GM12878 (cell line): ENCODE measurements around the gene TBC1D5. TPM values are rescaled to one million over a fixed set of nuclear protein-coding genes. Genes with fewer than 3 reads are reported as not detected.

Experiments used
- ATAC-seq: fragments of 200-7000 bp; cut with Tn5 transposase; 3 replicates; pipeline ENCODE4 v1.9.1; 2020; ENCODE audit warnings: mild to moderate bottlenecking, moderate library complexity
- BruUV-seq: library from RNA; stranded (reverse); fragments of 400-500 nt; replicated peaks from 2 replicates; lab custom pipeline; 2021; lab: Mats Ljungman, UMichigan
- CTCF ChIA-PET: fragments of 300-600 bp; sonication (Branson Sonifier 250); formaldehyde crosslinking; extraction: SDS; loops from one replicate; lab custom pipeline; 2021; ENCODE audit warnings: inconsistent platforms; lab: Yijun Ruan, JAX
- POLR2A ChIA-PET: fragments of 350-600 bp; formaldehyde crosslinking; extraction: SDS; loops from one replicate; lab custom pipeline; 2021; ENCODE audit warnings: inconsistent platforms; lab: Charles Lee
- RAD21 ChIA-PET: fragments of 300-600 bp; sonication (Branson Sonifier 250); formaldehyde crosslinking; loops from one replicate; lab custom pipeline; 2023; ENCODE audit warnings: antibody characterized with exemption; ENCODE audit not compliant: unreplicated experiment; lab: Charles Lee
- SMC1A ChIA-PET: fragments of 300-600 bp; sonication (Branson Sonifier 250); formaldehyde crosslinking; loops from one replicate; lab custom pipeline; 2023; ENCODE audit not compliant: unreplicated experiment, uncharacterized antibody; lab: Charles Lee
- DNase-seq: peaks from one replicate; pipeline ENCODE4 v3.0.0-alpha.2; 2011; ENCODE audit warnings: low read depth, low spot score
- FAIRE-seq: peaks from 3 replicates; lab custom pipeline; 2011; peaks lifted over from hg19 to GRCh38; lab: Jason Lieb, UNC
- H2AFZ ChIP-seq: 2 replicates; pipeline ENCODE4 v1.6.0; 2011; ENCODE audit warnings: low read depth, low read length, control low read depth; ENCODE audit not compliant: control insufficient read depth
- H3K27ac ChIP-seq: 2 replicates; pipeline ENCODE4 v1.5.1; 2011; ENCODE audit warnings: control low read depth; ENCODE audit not compliant: control insufficient read depth, insufficient read depth
- H3K27me3 ChIP-seq, 2 experiments: replicated peaks in 1 of 2; 2 replicates each; pipeline versions ENCODE4 v1.6.0 to v1.6.1; 2011; ENCODE audit warnings: low read length in 1 of 2; ENCODE audit not compliant: control insufficient read depth in 2 of 2, insufficient read depth in 2 of 2
- H3K36me3 ChIP-seq, 2 experiments: 2 replicates each; pipeline ENCODE4 v1.5.1; 2011; ENCODE audit warnings: low read length in 1 of 2; ENCODE audit not compliant: control insufficient read depth in 2 of 2, insufficient read depth in 2 of 2
- H3K4me1 ChIP-seq: 2 replicates; pipeline ENCODE4 v1.6.1; 2011; ENCODE audit warnings: mild to moderate bottlenecking, low read length, moderate library complexity, mixed read lengths; ENCODE audit not compliant: control insufficient read depth, insufficient read depth
- H3K4me2 ChIP-seq: 2 replicates; pipeline ENCODE4 v1.6.0; 2011; ENCODE audit warnings: control low read depth; ENCODE audit not compliant: control insufficient read depth, insufficient read depth
- H3K4me3 ChIP-seq: fragments of 200-600 bp; sonication (generic); 2 replicates; pipeline ENCODE4 v1.5.1; 2016
- H3K79me2 ChIP-seq: 2 replicates; pipeline ENCODE4 v1.6.0; 2011; ENCODE audit warnings: low read length; ENCODE audit not compliant: control insufficient read depth, insufficient read depth
- H3K9ac ChIP-seq: 2 replicates; pipeline ENCODE4 v1.8.0; 2011; ENCODE audit warnings: low read length, control low read depth, mixed read lengths; ENCODE audit not compliant: control insufficient read depth, insufficient read depth
- H3K9me3 ChIP-seq: replicated peaks from 3 replicates; pipeline ENCODE4 v1.5.1; 2011; ENCODE audit warnings: mild to moderate bottlenecking, low read length; ENCODE audit not compliant: control insufficient read depth, insufficient read depth
- H4K20me1 ChIP-seq: 2 replicates; pipeline ENCODE4 v1.6.0; 2011; ENCODE audit not compliant: control insufficient read depth, insufficient read depth
- BACH1 ChIP-seq: fragments of 450-650 bp; IDR thresholded peaks from 2 replicates; pipeline ENCODE4 v1.6.1; 2017; ENCODE audit warnings: mild to moderate bottlenecking, borderline replicate concordance
- CEBPB ChIP-seq, 2 experiments: fragments of 150-350 bp in 1 of 2; IDR thresholded peaks; 2 replicates each; pipeline ENCODE4 v1.6.1; 2012 to 2014; ENCODE audit warnings: low read depth in 2 of 2, low read length in 2 of 2, borderline replicate concordance in 1 of 2, inconsistent platforms in 1 of 2
- EED ChIP-seq: sonication (generic); IDR thresholded peaks from 2 replicates; pipeline ENCODE4 v1.6.1; 2016; ENCODE audit warnings: antibody characterized with exemption, low read depth
- RFX5 ChIP-seq: IDR thresholded peaks from 2 replicates; pipeline ENCODE4 v1.6.1; 2011; ENCODE audit warnings: low read depth, low read length, improper control_type of control experiment
- SMAD5 ChIP-seq: IDR thresholded peaks from 2 replicates; pipeline ENCODE4 v1.6.1; 2016; ENCODE audit warnings: antibody characterized with exemption, low read depth
- TCF7 ChIP-seq: IDR thresholded peaks from 2 replicates; pipeline ENCODE4 v1.6.1; 2014; ENCODE audit warnings: antibody characterized with exemption, borderline replicate concordance
- ZBTB11 ChIP-seq: fragments of 450-650 bp; formaldehyde crosslinking; IDR thresholded peaks from 2 replicates; pipeline ENCODE4 v1.5.0; 2022; ENCODE audit warnings: mild to moderate bottlenecking, missing genetic modification characterization
- ZNF207 ChIP-seq: fragments of 450-650 bp; IDR thresholded peaks from 2 replicates; pipeline ENCODE4 v1.6.1; 2014; ENCODE audit warnings: antibody characterized with exemption, mild to moderate bottlenecking, borderline replicate concordance
- WGBS: methylation state at CpG from one replicate; pipeline ENCODE4 v1.1.6; 2016; ENCODE audit warnings: low lambda C conversion rate; ENCODE audit not compliant: insufficient replicate concordance, insufficient coverage; ENCODE audit errors: missing lambda C conversion rate; 5-methylcytosine and 5-hydroxymethylcytosine counted together
- in situ Hi-C: fragments of 300-500 bp; cut with MboI; formaldehyde crosslinking; loops from 9 replicates; pipeline ENCODE4 v1.14.3; 2018; ENCODE audit warnings: mixed read lengths
- intact Hi-C: fragments of 100-400 bp; cut with micrococcal nuclease; formaldehyde crosslinking; loops from one replicate; pipeline ENCODE4 v1.14.2; 2022; ENCODE audit not compliant: unreplicated experiment
- polyA plus RNA-seq, 11 experiments: library from polyadenylated mRNA; depleted of rRNA in 4 of 11; unstranded in 6 of 11; stranded (reverse) in 5 of 11; fragments of >200 nt; fragmentation: Nextera tagmentation in 4 of 11; fragmentation: Illumina TruSeq in 1 of 11; extraction: Ambion mirVana in 4 of 11; extraction: Trizol in 1 of 11; gene quantifications; 1 replicate in 1 of 11; 2 replicates in 10 of 11; pipeline versions ENCODE4 v1.2.1 to v1.2.3, GENCODE V29; 2011 to 2016; ENCODE audit warnings: inconsistent platforms in 2 of 11, missing spikeins in 2 of 11, low read depth in 1 of 11
- total RNA-seq, 4 experiments: library from RNA; depleted of rRNA in 3 of 4; stranded (reverse); fragments of >200 nt in 3 of 4; fragmentation: Illumina TruSeq in 1 of 4; extraction: Trizol in 1 of 4; gene quantifications; 2 replicates each; pipeline versions ENCODE4 v1.2.1 to v1.2.3, GENCODE V29; 2013 to 2021

TBC1D5 gene
- total and polyA plus RNA-seq, 10 of the 15 experiments (the other 5 are each of a cell fraction or from before 2014, with no cell fraction given) = 5.5 to 61.0 (median 43.8) TPM

GRCh38 chr3:17287006-17287689 lies 455.3 kb downstream of the TBC1D5 start (continued):
- TF ChIP-seq CEBPB (IDR thresholded peaks at IDR 0.05; ENCODE audit: borderline replicate concordance in 1 of 2, low read depth in 2 of 2, low read length in 2 of 2) = no peak
- no peak for TF ChIP-seq RFX5
- no peak for TF ChIP-seq SMAD5

- ChIA-PET CTCF (interaction anchor here (1.0 to 1.3 kb wide), 2 partner anchors 9 to 136 kb away, joined by 3 to 5 read pairs; no protein-coding TSS in a partner anchor), SMC1A (interaction anchor here (0.5 to 0.6 kb wide), 2 partner anchors 130 to 429 kb away, joined by 3 to 4 read pairs; no protein-coding TSS in a partner anchor), POLR2A (no interaction called here), RAD21 (no interaction called here)
- Histone ChIP-seq H3K4me1 (no peaks in the 10 kb centered on the region), H3K79me2 (no peaks in the 10 kb centered on the region), H3K9me3 (no peaks in the 10 kb centered on the region), H4K20me1 (no peaks in the 10 kb centered on the region), H3K4me3 (no peak overlapping the region), H2AFZ (no peak overlapping the region), H3K27ac (no peak overlapping the region), H3K9ac (no peak overlapping the region), H3K27me3 (no peaks in the 10 kb centered on the region), H3K36me3 (no peaks in the 10 kb centered on the region), H3K4me2 (no peak overlapping the region)
- TF ChIP-seq TCF7 (no peak), ZNF207 (no peak), ZBTB11 (CRISPR knock-in tag) (no peak), BACH1 (no peak), EED (no peak)
- WGBS = 98% methylated on average over 2 of the region's 2 CpGs
- no TSS peak for BruUV-seq
- DNase-seq (no peak), ATAC-seq (no peak), FAIRE-seq (no peak)
- intact Hi-C loops = no loop called here
- in situ Hi-C loops = no loop called here
Measured at GRCh38 chr3:17278006-17278405, 464.4 kb downstream of the TBC1D5 start.
